ENCODE data around the gene PLEKHA7.

DNA sequence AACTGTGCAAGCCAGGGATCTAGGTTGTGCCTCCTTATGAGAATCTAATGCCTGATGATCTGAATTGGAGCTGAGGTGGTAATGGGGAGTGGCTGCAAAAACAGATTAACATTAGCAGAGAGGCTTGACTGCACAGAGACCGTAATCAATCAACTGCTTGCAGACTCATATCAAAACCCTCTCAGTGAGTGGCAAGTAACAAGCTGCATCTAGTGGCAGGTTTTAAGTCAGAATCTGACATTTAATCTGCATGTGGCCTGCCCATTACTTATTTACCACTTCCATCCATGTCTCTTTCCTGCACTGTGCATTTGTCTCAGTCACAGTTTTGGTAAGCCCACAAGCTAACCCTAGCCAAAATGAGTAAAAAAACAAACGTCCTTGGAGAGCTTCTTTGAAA, 264.5 kb downstream of the PLEKHA7 start:
- TF ChIP-seq, protein P1, sequence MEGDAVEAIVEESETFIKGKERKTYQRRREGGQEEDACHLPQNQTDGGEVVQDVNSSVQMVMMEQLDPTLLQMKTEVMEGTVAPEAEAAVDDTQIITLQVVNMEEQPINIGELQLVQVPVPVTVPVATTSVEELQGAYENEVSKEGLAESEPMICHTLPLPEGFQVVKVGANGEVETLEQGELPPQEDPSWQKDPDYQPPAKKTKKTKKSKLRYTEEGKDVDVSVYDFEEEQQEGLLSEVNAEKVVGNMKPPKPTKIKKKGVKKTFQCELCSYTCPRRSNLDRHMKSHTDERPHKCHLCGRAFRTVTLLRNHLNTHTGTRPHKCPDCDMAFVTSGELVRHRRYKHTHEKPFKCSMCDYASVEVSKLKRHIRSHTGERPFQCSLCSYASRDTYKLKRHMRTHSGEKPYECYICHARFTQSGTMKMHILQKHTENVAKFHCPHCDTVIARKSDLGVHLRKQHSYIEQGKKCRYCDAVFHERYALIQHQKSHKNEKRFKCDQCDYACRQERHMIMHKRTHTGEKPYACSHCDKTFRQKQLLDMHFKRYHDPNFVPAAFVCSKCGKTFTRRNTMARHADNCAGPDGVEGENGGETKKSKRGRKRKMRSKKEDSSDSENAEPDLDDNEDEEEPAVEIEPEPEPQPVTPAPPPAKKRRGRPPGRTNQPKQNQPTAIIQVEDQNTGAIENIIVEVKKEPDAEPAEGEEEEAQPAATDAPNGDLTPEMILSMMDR (IDR thresholded peaks at IDR 0.05), result no peak
- TF ChIP-seq POLR2A (IDR thresholded peaks at IDR 0.05), result no peak
